Activated naive CD4-positive, alpha-beta T cell treated with anti-CD3 and anti-CD28 coated beads for 36 hours (primary cell): Measurements from ENCODE around the gene ZNF521. TPM values are rescaled to one million over a fixed set of nuclear protein-coding genes. Genes with fewer than 3 reads are reported as not detected.

ENCODE experiments used
- CTCF ChIA-PET: fragments of 350-600 bp; sonication (Branson Sonifier 250); formaldehyde crosslinking; loops from one replicate; lab custom pipeline; 2021; ENCODE audit warnings: antibody characterized with exemption; lab: Charles Lee
- DNase-seq: peaks from one replicate; pipeline ENCODE4 v3.0.0-alpha.2; 2020
- H3K27ac Mint-ChIP-seq: one replicate; pipeline ENCODE4 v1.8.0; 2021; ENCODE audit warnings: mild to moderate bottlenecking, mixed read lengths
- H3K27me3 Mint-ChIP-seq: one replicate; pipeline ENCODE4 v1.8.0; 2021; ENCODE audit warnings: low read depth, mixed read lengths
- H3K36me3 Mint-ChIP-seq: one replicate; pipeline ENCODE4 v1.8.0; 2021; ENCODE audit warnings: low read depth, mixed read lengths
- H3K4me1 Mint-ChIP-seq: one replicate; pipeline ENCODE4 v1.8.0; 2021; ENCODE audit warnings: low read depth, mixed read lengths
- H3K4me3 Mint-ChIP-seq: one replicate; pipeline ENCODE4 v1.8.0; 2021; ENCODE audit warnings: mild to moderate bottlenecking, moderate library complexity, mixed read lengths
- H3K9me3 Mint-ChIP-seq: one replicate; pipeline ENCODE4 v1.8.0; 2021; ENCODE audit warnings: mixed read lengths
- intact Hi-C: fragments of 100-400 bp; cut with micrococcal nuclease; formaldehyde crosslinking; loops from one replicate; pipeline ENCODE4 v1.15.1; 2023
- total RNA-seq, 2 experiments: library from RNA; stranded (reverse); gene quantifications; one replicate each; pipeline ENCODE4 v1.2.3, GENCODE V29; 2021

ZNF521 gene
- not detected for total RNA-seq

DNA sequence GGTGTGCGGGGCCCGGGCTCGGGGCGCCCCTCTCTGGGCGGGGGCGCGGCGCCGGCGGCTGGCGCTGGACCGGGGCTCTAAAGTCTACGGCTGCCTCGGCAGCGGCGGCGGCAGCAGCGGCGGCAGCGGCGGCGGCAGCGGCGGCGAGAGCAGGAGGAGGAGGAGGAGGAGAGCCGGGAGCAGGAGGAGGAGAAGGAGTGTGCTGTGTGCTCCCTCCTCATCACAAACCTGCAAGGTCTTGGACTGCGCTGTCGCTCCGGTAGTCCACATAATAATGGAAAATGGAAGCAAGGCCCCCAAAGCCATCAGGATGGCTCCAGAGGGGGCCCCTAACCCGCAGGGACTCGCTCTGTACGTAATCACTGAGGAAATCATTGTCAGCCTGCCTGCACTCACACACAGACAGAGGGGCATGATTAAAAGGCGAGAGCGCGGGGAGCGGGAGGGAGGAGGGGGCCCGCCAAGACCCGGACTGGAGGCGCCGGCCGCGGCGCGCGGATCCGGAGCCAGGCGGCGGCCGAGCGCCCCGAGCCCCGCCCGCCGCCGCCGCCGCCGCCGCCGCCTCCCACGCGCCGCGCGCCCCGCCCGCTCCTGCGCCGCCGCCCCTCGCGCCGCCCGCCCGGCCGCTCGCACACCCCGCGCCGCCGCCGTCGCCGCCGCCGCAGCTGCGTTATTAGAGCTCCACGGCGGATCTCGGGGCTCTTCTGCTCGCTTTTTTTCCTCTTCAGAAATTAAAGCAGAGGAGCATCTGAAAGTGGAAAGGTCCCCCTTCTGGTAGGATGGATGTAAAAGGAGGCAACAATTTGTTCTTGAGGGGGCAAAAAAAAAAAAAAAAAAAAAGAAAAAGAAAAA lies at the start of gene ZNF521:
Gene ZNF521 (minus strand): TSS at position 390 of the 852 bp plus-strand sequence. CDS start 1,220 bp downstream, outside the sequence.
- peaks cover 51% of the 10 kb centered on the region for H3K27me3 Mint-ChIP-seq
- no peaks in the 10 kb centered on the region for H3K36me3 Mint-ChIP-seq
- peak; percentile 46 for DNase-seq
- CTCF ChIA-PET, result no interaction called here
- H3K4me1 Mint-ChIP-seq, result peaks cover 12% of the 10 kb centered on the region
- peak within 1 kb of the TSS; percentile 72 for H3K4me3 Mint-ChIP-seq
- H3K27ac Mint-ChIP-seq, result no peak within 1 kb of the TSS
- no peaks in the 10 kb centered on the region for H3K9me3 Mint-ChIP-seq
- intact Hi-C loops, result loop anchor here (5.0 to 10.0 kb wide), 2 partner anchors 740 to 957 kb away; partner anchors contain the start of genes OSBPL1A and SS18

DNA sequence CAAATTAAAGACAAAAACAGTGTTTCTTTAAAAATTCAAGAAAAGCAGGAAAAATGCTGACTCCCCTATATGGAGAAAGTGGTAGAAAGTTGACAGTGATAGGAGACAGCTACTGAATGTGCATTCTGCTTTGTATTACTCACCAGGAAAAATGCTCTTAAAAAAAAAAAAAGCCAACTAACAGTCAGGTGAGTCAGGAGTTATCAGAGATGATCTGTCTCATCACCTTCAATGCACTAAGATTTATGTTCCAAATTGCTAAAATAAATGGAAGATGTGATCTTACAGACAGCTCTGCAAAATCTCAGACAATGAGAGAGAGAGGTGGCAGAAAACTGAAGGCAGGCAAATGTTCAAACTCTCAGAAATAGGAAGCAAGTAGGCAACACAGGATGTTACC lies 47.6 kb upstream of the ZNF521 start:
- H3K27me3 Mint-ChIP-seq, result no peaks in the 10 kb centered on the region
- H3K9me3 Mint-ChIP-seq, result peaks cover 5% of the 10 kb centered on the region
- H3K27ac Mint-ChIP-seq, result no peak overlapping the region
- intact Hi-C loops, result no loop called here
- H3K4me3 Mint-ChIP-seq, result no peak overlapping the region
- no peaks in the 10 kb centered on the region for H3K4me1 Mint-ChIP-seq
- CTCF ChIA-PET, result no interaction called here
- no peaks in the 10 kb centered on the region for H3K36me3 Mint-ChIP-seq
- DNase-seq, result no peak

DNA sequence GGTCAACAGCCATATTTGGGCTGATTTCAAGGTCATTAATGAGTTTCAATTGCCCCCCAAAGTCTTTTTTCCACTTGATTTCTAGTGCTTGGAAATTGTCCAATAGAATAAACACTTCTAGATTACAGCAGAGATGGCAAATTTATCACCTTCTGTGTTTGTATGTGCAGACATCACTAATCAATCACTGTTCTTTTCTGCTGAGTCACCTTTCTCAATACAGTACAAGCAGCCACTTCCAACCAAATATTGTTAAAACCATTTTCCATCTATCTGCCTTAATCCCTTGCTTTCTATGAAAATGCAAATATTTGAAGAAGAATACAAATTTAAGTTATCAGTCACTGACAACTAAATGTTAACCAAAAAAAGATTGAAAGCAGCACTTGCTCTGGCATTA lies 40.2 kb upstream of the ZNF521 start:
- no peaks in the 10 kb centered on the region for H3K36me3 Mint-ChIP-seq
- CTCF ChIA-PET, result no interaction called here
- peaks cover 6% of the 10 kb centered on the region for H3K27me3 Mint-ChIP-seq
- no peak for DNase-seq
- intact Hi-C loops, result no loop called here
- H3K9me3 Mint-ChIP-seq, result peaks cover 7% of the 10 kb centered on the region
- no peak overlapping the region for H3K4me3 Mint-ChIP-seq
- H3K4me1 Mint-ChIP-seq, result no peaks in the 10 kb centered on the region
- no peak overlapping the region for H3K27ac Mint-ChIP-seq

DNA sequence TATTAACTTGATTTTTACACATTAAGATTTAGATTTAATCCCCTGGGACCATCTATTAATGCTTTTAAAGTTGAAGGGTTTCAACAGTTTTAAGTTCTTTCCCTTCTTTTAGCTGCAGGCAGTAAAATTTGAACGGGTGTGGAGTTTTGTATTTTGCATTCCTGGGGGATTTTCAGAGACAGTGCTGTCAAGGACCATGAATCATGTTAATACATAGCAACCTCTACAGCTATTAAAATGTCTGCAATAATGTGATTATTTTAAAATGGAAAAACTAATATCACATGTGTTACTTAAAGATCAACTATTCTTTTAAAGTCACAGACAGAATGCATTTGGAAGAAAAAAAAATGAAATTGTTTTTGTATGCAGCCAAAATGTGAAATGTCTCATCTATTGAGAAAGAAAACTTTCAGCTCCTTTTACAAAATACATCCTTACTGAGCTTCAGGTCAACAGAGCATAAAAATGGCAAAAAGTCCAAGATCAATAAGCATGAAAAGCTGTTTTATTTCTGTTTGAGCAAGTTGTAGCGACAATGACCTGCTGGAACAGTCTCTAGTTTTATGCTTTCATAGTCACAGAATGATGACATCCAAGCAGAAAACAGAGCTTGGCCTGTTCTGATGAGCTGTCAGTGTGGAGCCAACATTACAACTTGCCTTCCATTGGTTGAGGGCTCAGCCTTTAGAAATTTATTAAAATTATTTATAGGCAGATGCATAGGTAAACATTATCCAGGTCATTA lies 21.6 kb upstream of the ZNF521 start:
- no peak for DNase-seq
- no peaks in the 10 kb centered on the region for H3K36me3 Mint-ChIP-seq
- no peak overlapping the region for H3K27ac Mint-ChIP-seq
- intact Hi-C loops, result no loop called here
- no peak overlapping the region for H3K4me3 Mint-ChIP-seq
- H3K9me3 Mint-ChIP-seq, result no peaks in the 10 kb centered on the region
- peaks cover 16% of the 10 kb centered on the region for H3K27me3 Mint-ChIP-seq
- CTCF ChIA-PET, result no interaction called here
- no peaks in the 10 kb centered on the region for H3K4me1 Mint-ChIP-seq

DNA sequence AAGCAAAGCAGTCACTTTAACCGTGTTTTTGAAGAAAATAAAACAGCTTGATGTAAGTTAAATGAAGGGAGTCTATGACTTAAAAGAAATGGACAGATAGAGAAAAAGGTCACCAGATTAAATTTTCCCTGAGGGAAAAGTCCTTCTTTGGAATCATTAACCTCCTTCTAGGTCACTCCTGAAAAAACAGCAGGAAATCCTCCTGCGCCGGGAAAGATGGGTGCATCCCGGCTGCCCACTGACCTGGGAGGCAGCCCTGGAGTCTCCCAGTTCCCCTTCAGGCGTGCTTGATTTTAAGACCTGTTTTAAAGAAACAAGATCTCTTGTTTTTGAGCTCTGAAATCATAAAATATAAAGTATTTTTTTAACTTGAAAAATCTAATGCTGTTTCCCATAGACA lies 18.4 kb upstream of the ZNF521 start:
- intact Hi-C loops, result no loop called here
- Mint-ChIP-seq H3K27me3 (peaks cover 16% of the 10 kb centered on the region), H3K9me3 (no peaks in the 10 kb centered on the region), H3K27ac (no peak overlapping the region), H3K4me3 (no peak overlapping the region), H3K4me1 (no peaks in the 10 kb centered on the region), H3K36me3 (no peaks in the 10 kb centered on the region)
- CTCF ChIA-PET, result interaction anchor here (0.6 kb wide), 1 partner anchor 24 kb away, joined by 6 read pairs; no protein-coding TSS in a partner anchor
- no peak for DNase-seq

DNA sequence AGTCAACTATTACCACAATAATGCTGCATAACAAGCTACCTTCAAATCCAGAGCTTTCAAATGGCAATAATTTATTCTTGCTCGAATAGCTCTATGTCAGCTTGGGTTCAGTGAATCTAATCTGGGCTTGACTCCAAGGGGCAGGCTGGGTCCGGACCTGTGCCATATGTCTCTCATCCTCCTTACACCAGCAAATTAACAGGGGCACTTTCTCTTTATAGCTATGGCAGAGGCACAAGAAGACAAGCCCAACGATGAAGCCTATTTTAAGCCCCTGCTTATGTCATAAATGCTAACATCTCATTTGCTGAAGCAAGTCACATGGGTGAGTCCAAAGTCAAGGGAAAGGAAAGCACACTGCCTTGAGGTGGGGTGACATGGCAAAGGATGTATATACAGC lies 13.3 kb upstream of the ZNF521 start:
- Mint-ChIP-seq H3K4me3 (no peak overlapping the region), H3K27me3 (peaks cover 20% of the 10 kb centered on the region), H3K9me3 (no peaks in the 10 kb centered on the region), H3K36me3 (no peaks in the 10 kb centered on the region), H3K4me1 (no peaks in the 10 kb centered on the region), H3K27ac (no peak overlapping the region)
- no peak for DNase-seq
- CTCF ChIA-PET, result no interaction called here
- intact Hi-C loops, result no loop called here

DNA sequence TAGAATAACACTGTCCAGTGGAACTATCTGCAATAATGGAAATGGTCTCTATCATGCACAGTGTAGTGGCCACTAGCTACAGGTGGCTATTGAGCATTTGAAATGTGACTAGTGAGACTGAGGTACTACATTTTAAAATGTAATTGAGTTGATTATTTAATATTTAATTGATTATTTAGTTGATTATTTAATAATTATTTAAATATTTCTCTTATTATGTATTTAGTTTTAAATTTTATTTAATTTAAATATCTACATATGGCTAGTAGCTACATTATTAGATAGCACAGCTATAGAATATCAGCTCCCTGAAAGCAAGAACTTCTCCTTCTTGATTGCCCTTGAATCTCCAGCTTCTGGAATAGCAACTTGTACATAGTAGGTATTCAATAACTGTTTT lies 12.8 kb upstream of the ZNF521 start:
- Mint-ChIP-seq H3K9me3 (no peaks in the 10 kb centered on the region), H3K36me3 (no peaks in the 10 kb centered on the region), H3K27me3 (peaks cover 25% of the 10 kb centered on the region), H3K4me1 (no peaks in the 10 kb centered on the region), H3K4me3 (no peak overlapping the region), H3K27ac (no peak overlapping the region)
- DNase-seq, result no peak
- intact Hi-C loops, result no loop called here
- CTCF ChIA-PET, result no interaction called here

DNA sequence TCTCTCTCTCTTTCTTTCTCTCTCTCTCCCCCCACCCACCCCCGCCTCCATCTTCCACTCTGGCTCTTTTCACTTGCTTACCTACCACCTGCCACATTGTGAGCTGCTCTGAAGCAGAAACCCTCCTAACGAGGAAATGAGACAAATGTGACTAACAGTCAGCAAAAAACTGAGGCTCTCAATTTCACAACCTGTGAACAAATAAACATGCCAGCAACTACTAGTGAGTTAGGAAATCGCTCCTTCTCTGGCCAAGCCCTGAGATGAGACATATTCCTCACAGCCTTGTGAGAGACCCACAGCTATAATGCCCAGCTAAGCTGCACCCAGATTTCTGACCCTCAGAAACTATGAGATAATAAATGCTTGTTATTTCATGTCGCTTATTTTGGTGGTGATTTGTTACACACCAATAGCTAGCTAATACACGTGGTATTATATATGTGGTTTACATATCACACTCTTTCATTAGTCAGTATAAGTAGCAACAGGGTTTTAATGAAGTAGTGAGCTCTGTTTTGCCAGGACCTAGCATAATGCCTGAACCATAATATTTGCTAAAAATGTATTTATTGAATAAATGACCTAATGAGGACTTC lies 8.4 kb upstream of the ZNF521 start:
- H3K27me3 Mint-ChIP-seq, result peaks cover 25% of the 10 kb centered on the region
- H3K36me3 Mint-ChIP-seq, result no peaks in the 10 kb centered on the region
- no peaks in the 10 kb centered on the region for H3K4me1 Mint-ChIP-seq
- no peak overlapping the region for H3K27ac Mint-ChIP-seq
- intact Hi-C loops, result no loop called here
- CTCF ChIA-PET, result no interaction called here
- no peaks in the 10 kb centered on the region for H3K9me3 Mint-ChIP-seq
- DNase-seq, result no peak
- no peak overlapping the region for H3K4me3 Mint-ChIP-seq

DNA sequence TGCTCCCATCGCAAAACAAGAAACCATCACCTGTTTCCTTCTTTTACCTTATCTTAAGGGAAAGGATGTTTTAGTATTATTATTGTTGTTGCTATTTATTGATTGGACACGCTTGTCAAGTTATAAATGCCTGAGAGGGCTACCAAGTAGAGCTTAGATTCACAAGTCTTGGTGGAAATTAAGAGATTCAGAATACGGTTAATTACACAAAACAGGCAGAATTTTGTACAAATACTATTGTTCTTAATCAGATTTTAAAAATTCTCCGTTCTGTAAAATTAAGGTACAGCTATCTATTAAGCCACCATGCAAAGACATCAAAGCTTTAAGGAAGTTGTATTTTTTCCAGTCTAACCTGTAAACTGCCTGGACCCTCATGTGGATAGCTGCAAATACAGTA lies 1.1 kb upstream of the ZNF521 start:
- H3K4me3 Mint-ChIP-seq, result no peak overlapping the region
- H3K27me3 Mint-ChIP-seq, result peaks cover 40% of the 10 kb centered on the region
- intact Hi-C loops, result loop anchor here (5.0 to 10.0 kb wide), 2 partner anchors 739 to 958 kb away; partner anchors contain the start of genes OSBPL1A and SS18
- H3K36me3 Mint-ChIP-seq, result no peaks in the 10 kb centered on the region
- H3K4me1 Mint-ChIP-seq, result peaks cover 12% of the 10 kb centered on the region
- CTCF ChIA-PET, result no interaction called here
- DNase-seq, result no peak
- H3K27ac Mint-ChIP-seq, result no peak overlapping the region
- no peaks in the 10 kb centered on the region for H3K9me3 Mint-ChIP-seq

DNA sequence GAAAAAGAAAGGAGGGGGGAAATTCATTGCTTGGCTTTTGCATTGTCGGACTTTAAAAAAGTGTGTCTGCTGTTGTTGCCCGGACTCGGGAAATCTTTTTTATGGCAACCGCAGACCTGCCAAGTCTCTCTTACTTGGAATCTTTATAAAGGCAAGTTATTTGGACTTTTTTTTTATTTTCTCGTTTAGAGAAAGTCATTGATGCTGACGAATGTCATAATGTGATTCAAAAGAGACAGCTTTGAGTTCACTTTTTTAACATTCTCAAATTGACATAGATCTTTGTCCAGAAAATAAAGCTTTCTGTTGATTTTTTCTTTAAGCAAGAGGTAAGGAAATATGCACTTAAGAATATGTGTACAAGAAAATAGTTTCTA lies 651 bp upstream of the ZNF521 start:
- Mint-ChIP-seq H3K4me1 (peaks cover 12% of the 10 kb centered on the region), H3K36me3 (no peaks in the 10 kb centered on the region), H3K4me3 (no peak overlapping the region), H3K27ac (no peak overlapping the region), H3K27me3 (peaks cover 45% of the 10 kb centered on the region), H3K9me3 (no peaks in the 10 kb centered on the region)
- intact Hi-C loops, result loop anchor here (5.0 to 10.0 kb wide), 2 partner anchors 740 to 958 kb away; partner anchors contain the start of genes OSBPL1A and SS18
- no peak for DNase-seq
- CTCF ChIA-PET, result no interaction called here

DNA sequence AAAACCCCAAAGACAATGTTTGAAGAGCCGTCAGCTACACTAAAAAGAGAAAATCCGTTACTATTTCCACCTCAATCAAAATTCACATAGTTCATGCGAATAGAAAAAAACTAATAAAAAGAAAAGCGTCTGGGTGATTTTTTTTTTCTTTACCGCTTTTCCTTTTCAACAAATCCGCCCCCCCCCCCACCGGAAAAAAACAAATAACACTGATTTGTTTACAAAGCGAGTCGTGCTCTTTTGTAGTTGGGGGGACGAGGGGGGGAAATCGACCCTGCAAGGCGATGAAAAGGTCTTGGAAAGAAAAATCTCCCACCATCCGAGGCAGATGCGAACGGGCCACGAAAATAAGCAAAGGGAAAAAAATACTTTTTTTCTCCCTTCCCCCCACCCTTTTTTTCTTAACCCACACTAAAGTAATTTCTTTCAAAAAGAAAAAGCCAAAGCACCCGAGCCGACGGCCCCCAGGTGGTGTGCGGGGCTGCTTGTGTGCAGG lies 638 bp downstream of the ZNF521 start:
- DNase-seq, result no peak
- Mint-ChIP-seq H3K9me3 (no peaks in the 10 kb centered on the region), H3K27ac (no peak overlapping the region), H3K27me3 (peaks cover 55% of the 10 kb centered on the region), H3K36me3 (no peaks in the 10 kb centered on the region), H3K4me1 (peaks cover 12% of the 10 kb centered on the region), H3K4me3 (peak overlapping the region; percentile 72)
- intact Hi-C loops, result loop anchor here (5.0 to 10.0 kb wide), 2 partner anchors 741 to 957 kb away; partner anchors contain the start of genes OSBPL1A and SS18
- CTCF ChIA-PET, result interaction anchor here (0.6 kb wide), 1 partner anchor 19 kb away, joined by 3 read pairs; no protein-coding TSS in a partner anchor
